Stomach (tissue), 4 donors: ENCODE results near the gene CRISPLD2.

Experiments
- CTCF ChIP-seq, 7 experiments: fragments of 450-650 bp in 4 of 7; fragments of 200-600 bp in 3 of 7; sonication (generic) in 3 of 7; IDR thresholded peaks; one replicate each; pipeline ENCODE4 v1.5.1; 2016 to 2019; ENCODE audit warnings: antibody characterized with exemption in 7 of 7, control low read depth in 2 of 7, mild to moderate bottlenecking in 1 of 7
- EP300 ChIP-seq: sonication (generic); formaldehyde crosslinking; IDR thresholded peaks from one replicate; pipeline ENCODE4 v1.6.1; 2017; ENCODE audit warnings: antibody characterized with exemption
- POLR2A ChIP-seq, 4 donors: fragments of 450-650 bp; IDR thresholded peaks; one replicate each; pipeline ENCODE4 v1.6.1; 2016; ENCODE audit warnings: antibody characterized with exemption in 4 of 4, control low read depth in 2 of 4, mild to moderate bottlenecking in 1 of 4, moderate library complexity in 1 of 4

DNA sequence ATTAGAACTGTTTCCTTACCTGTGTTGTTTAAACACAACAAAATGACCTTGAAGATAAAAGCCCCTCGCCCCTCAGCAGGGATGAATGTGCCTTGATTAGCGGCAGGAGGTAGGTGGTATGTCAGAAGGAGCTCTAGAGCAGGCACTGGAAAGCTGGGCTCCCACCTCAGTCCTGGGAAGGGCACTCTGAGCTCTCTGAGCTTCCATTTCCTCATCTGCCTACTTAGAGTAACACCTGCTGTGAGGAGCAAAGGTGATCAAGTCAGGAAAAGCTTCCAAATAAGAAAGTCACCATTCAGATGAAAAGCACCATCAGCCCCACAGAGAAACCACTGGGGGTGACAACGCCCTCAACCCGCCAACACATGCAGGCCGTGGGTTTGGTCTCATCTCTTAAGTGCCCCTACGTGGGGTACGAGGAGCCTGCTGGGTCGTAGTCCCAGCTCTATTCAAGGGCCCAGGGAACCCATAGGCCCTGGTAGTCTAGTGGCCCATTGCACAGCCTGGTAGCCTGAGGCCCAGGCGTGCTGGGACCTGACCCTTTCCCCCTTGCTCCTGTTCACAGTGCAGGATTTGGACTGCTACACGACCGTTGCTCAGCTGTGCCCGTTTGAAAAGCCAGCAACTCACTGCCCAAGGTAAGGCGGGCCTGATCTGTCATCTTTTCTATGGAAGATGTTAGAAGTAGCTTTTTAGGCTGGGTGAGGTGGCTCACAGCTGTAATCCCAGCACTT, 57.3 kb downstream of the CRISPLD2 start:
- TF ChIP-seq CTCF (IDR thresholded peaks at IDR 0.05) (no peak), EP300 (no peak), POLR2A (IDR thresholded peaks at IDR 0.05) (no peak)
